T-helper 2 cell treated with Interferon-gamma antibody and Interleukin-4, amounts not matched to agents 100 ng/mL and 5 ng/mL, for 36 hours (primary cell): Measurements from ENCODE around the gene LHPP. TPM values are rescaled to one million over a fixed set of nuclear protein-coding genes. Genes with fewer than 3 reads are reported as not detected.

Source experiments
- intact Hi-C: fragments of 100-400 bp; cut with micrococcal nuclease; formaldehyde crosslinking; loops from one replicate; pipeline ENCODE4 v1.15.1; 2023
- total RNA-seq: library from RNA; stranded (reverse); gene quantifications from 2 replicates; pipeline ENCODE4 v1.2.3, GENCODE V29; 2022

Gene LHPP
- total RNA-seq, 1 donor from 2014 or later = 18.0 TPM

DNA sequence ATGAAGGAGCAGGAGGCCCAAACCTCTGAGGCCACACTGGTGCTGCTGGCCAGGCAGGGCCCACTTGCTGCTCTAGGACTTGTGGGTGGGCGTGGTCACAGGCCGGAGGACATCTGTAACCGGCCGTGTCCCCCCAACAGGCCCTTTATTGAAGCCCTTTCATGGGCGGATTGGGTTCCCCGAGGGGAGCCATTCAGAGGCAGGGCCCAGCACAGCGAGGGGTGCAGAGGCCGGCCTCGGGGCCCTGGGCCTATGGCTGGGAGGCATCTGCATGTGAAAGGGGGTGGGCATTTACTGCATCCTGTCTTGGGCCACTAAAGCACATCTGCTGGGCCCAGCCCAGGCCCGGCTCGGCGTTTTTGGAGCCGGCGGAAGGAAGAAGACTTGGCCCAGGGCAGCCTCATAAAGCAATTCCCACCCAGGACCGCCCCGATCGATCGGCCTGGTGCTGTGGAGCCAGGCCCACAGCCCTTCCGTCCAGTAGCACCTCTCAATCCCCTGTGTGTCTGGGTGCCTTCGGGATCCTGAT, 8.4 kb downstream of the LHPP start:
- intact Hi-C loops = no loop called here

GRCh38 chr10:124470544-124471434, 9.2 kb downstream of the LHPP start:
- intact Hi-C loops = no loop called here

DNA sequence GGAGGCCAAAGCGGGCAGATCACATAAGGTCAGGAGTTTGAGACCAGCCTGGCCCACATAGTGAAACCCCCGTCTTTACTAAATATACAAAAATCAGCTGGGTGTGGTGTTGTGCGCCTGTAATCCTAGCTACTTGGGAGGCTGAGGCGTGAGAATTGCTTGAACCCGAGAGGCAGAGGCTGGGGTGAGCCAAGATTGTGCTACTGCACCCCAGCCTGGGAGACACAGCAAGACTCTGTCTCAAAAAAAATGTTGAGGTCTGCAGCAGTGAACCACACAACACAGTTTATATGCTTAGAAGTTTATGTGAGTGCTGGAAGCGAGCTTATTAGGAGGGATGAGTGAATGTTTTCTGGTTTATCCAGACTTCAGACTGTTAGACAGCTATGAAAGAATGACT, 10.4 kb downstream of the LHPP start:
- intact Hi-C loops = no loop called here

- intact Hi-C loops = no loop called here
Measured at GRCh38 chr10:124473070-124473469, 11.4 kb downstream of the LHPP start.

GRCh38 chr10:124474514-124475070, 13.0 kb downstream of the LHPP start:
- intact Hi-C loops = no loop called here

DNA sequence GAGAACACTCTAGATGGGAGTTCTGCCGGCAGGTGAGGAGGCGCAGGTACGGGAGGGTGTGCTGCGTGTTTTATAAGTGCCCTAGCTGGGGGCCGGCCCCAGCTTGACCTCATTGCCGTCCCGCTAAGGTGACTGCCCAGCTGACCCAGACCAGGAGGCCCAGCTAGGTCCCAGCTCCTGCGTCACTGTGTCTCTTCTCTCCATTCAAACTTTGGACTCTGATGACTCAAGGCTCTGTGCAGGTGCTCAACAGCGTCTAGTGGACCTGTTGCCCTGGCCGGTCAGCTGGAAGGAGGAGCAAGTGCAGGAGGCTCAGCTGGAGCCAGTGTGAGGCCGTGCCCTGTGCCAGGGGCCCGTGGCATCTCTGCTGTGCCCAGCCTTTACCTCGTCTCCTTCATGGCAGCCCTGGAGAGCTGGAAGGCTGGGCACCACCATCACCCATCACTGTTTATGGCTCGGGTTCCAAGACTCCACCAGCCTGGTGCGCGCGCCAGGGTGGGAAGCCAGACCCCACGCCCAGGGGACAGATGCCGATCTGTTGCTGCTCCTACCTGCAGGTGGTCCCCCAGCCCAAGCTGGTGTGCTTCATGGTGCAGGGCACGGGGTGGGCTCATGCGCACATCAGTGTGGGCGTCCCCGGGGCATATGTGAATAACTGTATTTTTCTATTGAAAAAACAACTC, 14.6 kb downstream of the LHPP start:
- intact Hi-C loops = no loop called here

GRCh38 chr10:124477614-124478363, 16.2 kb downstream of the LHPP start:
- intact Hi-C loops = no loop called here

DNA sequence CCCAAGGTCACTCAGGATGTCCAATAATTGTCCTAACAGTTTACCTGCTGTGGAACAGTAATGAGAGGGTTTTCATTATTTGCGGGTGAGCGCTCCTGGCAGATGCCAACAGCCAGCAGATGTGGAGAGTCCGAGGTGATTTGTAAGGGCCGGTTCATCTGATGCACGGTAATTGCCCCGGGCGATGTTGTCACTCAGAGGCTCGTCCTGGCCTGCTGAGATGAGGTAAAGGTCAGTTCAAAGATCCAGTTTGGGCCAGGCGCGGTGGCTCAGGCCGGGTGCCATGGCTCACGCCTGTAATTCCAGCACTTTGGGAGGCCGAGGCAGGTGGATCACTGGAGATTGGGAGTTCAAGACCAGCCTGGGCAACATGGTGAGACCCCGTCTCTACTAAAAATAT, 16.9 kb downstream of the LHPP start:
- intact Hi-C loops = no loop called here

DNA sequence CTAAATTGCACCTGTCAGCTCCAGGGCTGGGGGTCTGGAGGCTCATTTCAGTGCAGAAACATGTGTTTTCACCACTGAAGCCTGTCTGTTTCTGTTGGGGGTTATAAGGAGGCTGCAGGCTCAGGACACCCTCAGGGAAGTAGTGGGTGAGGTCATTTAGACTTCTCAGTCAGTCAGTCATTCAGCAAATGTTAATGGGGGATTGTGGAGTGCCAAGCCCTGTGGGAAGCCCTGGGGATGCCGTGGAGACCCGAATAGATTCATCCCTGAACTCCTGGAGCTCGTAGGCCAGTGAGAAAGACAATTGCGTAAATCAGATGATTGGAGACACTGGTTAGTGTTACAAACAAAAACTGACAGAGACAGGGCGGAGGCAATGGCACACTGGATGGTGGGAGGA, 19.2 kb downstream of the LHPP start:
- intact Hi-C loops = no loop called here

- intact Hi-C loops = no loop called here
Measured at GRCh38 chr10:124481717-124482116, 20.1 kb downstream of the LHPP start.

- intact Hi-C loops = no loop called here
Measured at GRCh38 chr10:124482236-124482800, 20.7 kb downstream of the LHPP start.

DNA sequence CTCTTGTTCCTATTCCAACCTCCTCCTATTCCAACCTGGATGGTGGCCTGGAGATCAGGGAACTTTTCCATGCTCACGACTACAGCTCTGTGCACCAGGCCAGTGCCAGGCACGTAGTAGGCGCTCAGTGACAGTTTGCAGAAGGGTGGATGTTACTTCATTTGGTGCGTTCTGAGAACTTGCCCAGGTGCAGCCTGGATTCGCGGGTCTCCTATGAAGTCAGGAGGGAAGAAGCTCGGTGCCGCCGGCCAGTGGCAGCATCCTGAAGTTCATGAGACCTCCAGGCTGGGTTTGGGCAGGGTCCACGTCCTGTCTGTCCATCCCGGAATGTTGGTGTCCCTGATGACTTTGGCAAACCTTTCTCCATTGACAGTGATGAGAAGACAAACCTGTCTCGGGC, 21.3 kb downstream of the LHPP start:
- intact Hi-C loops = no loop called here

DNA sequence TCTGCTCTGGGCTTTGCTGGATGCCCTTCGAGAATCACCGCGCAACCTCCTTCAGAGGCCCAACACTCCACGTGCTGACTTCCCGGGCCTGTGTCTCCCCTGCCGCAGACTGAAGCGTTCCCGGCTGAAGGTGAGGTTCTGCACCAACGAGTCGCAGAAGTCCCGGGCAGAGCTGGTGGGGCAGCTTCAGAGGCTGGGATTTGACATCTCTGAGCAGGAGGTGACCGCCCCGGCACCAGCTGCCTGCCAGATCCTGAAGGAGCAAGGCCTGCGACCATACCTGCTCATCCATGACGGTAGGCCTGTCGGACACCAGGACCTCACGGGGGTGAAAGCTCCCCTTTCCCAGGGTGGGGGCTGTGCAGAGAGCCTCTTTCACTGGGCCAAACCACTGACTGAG, 22.4 kb downstream of the LHPP start:
- intact Hi-C loops = no loop called here

DNA sequence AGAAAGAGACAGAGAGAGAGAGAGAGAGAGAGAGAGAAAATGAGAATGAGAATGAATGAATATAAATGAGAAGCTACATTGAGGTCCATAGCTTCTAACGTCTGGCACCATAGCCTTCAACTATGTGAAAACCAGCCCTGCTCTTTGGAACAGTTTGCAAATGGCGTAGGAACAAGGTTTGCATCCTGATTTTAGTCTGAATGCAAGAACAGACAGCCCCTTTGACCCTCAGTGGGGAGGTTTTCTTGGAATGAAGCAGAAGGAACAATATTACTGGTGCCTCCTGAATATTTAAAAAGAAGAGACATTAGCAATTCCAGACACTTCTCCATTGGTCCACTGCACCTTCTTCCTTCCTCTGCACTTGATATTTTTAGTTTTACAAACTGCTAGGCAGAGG, 23.0 kb downstream of the LHPP start:
- intact Hi-C loops = no loop called here

GRCh38 chr10:124486635-124487034, 25.0 kb downstream of the LHPP start:
- intact Hi-C loops = no loop called here

DNA sequence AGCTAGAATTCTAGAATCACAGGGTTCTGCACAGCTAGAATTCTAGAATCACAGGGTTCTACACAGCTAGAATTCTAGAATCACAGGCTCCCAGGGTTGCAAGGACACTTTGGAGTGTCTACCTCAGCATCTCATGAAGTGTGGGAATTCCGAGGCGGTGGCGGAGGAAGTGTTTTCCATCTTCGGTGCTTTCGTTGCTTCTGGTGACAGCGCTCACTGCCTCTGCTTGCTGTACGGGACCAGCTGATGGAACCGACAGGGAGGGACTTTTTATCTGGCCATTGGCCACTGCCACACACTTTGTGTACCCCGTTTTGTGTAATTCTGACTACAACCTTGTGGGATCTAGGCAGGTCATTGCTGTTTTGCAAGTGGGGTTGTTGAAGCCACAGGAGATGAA, 29.5 kb downstream of the LHPP start:
- intact Hi-C loops = no loop called here

GRCh38 chr10:124492266-124492665, 30.6 kb downstream of the LHPP start:
- intact Hi-C loops = no loop called here

DNA sequence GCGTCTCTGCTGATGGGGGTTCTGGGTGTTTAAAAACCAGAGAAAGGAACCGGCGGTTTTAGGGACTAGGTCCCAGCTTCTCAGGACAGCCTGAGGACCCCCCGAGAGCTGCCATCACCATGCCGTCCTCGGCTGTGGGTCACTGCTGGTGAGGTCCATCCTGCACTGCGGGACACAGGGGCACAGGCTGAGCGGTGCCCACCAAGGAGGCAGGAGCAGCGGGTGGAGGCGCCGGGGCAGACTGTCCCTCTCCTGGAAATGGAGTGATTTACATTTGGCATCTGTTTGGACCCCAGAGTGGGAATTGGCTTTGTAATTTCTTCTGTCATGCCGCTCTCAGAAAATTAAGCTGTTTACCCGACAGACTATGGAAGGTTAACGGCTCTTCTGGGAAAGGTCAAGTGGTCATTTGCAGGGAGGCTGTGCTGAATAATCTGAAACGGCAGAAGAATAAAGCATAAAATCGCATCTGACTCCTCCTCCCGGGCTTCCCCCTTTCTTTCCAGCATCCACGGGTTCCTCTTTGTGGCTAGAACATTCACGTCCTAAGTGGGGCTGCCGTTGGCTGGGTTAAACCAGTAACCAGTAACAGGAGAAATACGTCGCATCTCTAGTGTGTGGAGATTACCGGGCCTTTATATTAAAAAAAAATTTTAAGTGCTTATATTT, 31.7 kb downstream of the LHPP start:
- intact Hi-C loops = no loop called here

DNA sequence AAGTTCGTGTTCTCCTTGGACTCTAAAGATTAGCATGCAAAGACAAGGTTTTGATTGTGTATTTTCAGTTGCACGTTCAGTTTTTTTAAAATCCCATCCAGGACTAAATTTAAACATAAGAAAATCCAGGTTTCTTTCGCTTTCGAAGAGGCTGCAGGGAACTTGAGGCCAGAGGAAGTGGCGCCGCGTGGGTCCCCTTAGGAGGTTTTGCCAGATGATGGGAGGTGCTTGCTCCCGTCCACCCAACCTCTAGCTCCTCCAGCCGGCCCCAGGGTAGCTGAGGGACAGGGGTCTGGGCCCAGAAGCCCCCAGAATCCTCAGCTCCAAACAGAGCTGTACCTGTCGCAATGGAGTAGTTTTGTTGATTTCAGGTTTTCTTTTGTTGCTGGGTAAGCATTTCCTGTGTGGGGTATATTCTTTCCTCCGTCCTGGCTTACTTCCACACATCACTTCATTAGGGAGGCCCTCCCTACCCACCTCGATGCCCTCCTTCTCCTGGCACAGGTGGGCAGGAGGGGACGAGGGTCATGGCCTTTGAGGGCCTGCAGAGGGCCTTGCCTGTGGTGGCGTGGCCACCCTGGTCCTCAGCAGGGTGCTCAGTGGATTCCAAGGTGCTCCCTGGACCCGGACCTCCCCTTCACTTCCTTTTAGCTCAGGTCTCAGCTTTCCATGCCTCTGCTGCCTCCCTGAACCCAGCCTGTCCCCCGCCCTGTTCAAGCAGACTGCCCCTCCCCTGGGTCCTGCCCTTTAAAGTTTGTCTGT, 32.6 kb downstream of the LHPP start:
- intact Hi-C loops = no loop called here

- intact Hi-C loops = no loop called here
Measured at GRCh38 chr10:124495162-124495561, 33.5 kb downstream of the LHPP start.
